ENCODE measurements around the gene TIMM10.

Gene TIMM10

DNA sequence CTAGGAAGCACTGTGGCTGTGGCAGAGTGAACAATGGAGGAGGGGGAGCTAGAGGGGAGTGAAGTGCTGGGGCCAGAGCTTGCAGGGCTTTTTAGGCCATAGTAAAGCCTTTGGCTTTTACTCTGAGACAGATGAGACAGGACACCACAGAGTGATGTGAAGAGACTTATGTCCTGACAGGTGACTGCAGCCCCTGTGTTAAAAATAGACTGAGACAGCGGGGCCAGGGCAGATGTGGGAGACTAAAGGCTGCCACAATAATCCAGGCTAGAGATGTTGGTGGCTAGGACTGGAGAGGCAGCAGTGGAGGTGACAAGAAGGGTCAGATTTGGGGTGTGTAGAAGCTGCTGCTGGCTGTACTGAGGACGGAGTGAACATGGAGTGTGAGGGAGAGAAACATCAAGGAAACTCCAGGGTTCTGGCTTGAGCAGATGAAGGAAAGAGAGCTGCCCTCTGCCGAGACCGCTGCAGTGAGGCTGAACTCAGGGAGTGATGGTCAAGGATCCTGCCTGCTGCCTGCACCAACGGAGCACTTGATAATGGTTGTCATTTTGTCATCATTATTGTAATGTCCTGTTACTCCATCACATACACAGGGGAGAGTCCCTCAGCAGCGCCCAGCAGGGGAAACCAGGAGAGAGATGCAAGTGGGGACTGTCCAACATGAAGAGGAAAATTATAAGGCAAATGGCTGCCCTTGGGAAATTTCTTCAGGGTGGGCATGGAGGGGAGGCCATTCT lies 42.5 kb downstream of the TIMM10 start:
- H3K4me1 ChIP-seq (ENCODE audit: control insufficient read depth, insufficient read depth, low read length): peaks cover 4% of the 10 kb centered on the region
- H3K4me3 ChIP-seq (ENCODE audit: low read depth, low read length): no peak overlapping the region
- H3K9me3 ChIP-seq (ENCODE audit: control insufficient read depth, insufficient read depth, low read length): no peaks in the 10 kb centered on the region
- H3K9ac ChIP-seq (ENCODE audit: low read depth, low read length): no peak overlapping the region
- H3K36me3 ChIP-seq (ENCODE audit: control insufficient read depth, insufficient read depth, low read length): peaks cover 12% of the 10 kb centered on the region
- peaks cover 8% of the 10 kb centered on the region for H3K27me3 ChIP-seq (ENCODE audit: control insufficient read depth, insufficient read depth, low read length)

DNA sequence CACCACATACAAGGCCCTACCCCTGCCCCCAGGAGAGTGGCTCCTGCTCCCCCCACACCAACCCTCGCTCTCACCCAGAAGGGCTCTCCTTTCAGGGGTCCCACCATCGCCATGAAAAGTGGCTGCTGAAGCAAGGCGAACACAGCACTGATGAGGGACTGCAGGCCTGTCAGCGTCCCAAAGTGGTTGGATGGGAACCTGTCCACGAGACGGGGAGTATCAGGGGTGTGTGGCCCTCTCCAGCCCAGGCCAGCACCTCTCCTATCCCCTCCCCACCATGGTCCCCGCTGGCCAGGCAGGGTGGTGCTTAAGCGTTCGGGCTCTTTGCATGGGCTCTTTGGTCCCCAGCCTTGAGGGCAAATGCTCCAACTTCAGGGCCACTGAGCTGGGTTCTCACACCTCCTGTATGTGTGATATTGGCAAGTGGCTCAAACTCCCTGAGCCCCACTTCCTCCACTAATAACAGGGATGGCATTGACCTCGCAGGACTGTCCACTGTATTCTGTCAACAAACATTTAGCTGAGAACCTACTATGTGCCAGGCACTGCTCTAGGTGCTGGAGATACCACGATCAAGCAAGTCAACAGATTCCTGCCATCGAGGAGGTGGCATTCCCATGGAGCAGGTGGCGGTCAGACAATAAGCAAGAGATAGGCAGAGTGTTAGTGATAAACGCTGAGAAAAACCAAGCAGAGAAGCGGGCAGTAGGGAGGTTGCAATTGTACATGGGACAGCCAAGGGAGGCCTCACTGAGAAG lies 43.4 kb downstream of the TIMM10 start:
- Histone ChIP-seq H3K36me3 (ENCODE audit: control insufficient read depth, insufficient read depth, low read length) (peaks cover 12% of the 10 kb centered on the region), H3K4me1 (ENCODE audit: control insufficient read depth, insufficient read depth, low read length) (peaks cover 4% of the 10 kb centered on the region)

DNA sequence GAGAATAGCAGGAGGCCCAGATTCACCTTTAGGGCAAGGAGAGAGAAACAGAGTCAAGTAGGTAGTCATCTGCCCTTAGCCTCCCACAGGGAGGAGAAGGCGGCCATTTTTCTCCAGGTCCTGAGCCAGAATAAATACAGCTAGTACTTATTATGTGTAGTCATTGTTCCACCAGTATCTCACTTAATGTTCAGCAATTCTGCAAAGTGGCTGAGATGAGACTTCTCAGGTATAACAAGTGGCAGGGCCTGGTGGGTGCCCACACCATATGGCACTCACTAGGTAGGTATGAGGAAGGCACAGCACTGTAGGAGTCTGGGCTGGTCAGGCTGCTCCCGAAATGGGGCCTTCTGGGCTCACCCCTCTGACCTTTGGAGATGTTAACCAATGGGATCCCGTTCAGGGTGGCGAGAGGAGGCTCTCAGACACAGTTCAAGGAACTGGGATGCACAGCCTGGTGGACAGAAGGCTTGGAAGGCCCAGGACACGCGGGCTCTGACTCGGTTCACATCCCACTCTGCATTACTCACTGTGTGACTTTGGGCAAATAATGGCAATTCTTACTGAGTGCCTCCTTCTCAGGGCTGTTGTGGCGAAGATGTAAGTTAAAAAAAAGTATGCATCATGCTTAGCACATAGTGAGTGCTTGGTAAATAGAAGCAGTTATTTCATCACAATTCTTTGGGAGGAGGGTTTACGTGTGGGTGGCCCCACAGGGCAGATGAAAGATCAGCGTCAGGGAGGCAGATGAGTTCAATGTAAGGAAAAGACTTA lies 45.1 kb downstream of the TIMM10 start:
- Histone ChIP-seq H3K9ac (ENCODE audit: low read depth, low read length) (no peak overlapping the region), H3K27me3 (ENCODE audit: control insufficient read depth, insufficient read depth, low read length) (peaks cover 27% of the 10 kb centered on the region), H3K36me3 (ENCODE audit: control insufficient read depth, insufficient read depth, low read length) (peaks cover 9% of the 10 kb centered on the region), H3K4me1 (ENCODE audit: control insufficient read depth, insufficient read depth, low read length) (peaks cover 7% of the 10 kb centered on the region), H3K9me3 (ENCODE audit: control insufficient read depth, insufficient read depth, low read length) (no peaks in the 10 kb centered on the region), H3K4me3 (ENCODE audit: low read depth, low read length) (no peak overlapping the region)

More for the DNA sequence above, 43.4 kb downstream of the TIMM10 start:
- no peak overlapping the region for H3K4me3 ChIP-seq (ENCODE audit: low read depth, low read length)
- H3K9me3 ChIP-seq (ENCODE audit: control insufficient read depth, insufficient read depth, low read length): no peaks in the 10 kb centered on the region
- no peak overlapping the region for H3K9ac ChIP-seq (ENCODE audit: low read depth, low read length)
- peaks cover 10% of the 10 kb centered on the region for H3K27me3 ChIP-seq (ENCODE audit: control insufficient read depth, insufficient read depth, low read length)

DNA sequence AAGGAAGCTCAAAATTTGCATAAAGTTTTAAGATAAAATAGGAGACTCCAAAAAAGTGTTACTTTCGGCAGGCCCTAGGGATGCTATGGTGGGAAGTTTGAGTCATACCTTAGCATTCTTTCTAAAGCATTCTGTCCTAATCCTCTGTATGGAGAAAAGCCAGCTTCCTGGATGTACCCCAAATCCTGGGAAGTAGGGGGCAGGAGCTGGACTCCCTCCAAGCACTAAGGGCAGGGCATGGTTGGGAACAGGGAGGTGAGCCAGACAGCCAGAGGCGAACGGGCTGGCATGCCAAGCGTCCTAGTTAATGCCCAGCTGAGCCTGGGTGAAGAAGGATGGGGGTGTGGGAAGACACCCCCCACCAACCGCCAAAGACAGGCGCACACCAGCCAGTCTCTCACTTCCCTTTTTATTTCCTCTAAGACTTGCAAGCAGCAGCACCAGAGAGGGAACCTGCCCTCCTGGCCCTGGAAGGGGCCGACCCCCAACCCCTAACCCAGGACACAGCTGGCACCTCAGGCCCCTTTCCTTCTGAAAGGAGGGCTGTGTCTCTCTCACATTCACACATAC lies 46.3 kb downstream of the TIMM10 start:
- H3K36me3 ChIP-seq (ENCODE audit: control insufficient read depth, insufficient read depth, low read length): peaks cover 6% of the 10 kb centered on the region
- peaks cover 16% of the 10 kb centered on the region for H3K4me1 ChIP-seq (ENCODE audit: control insufficient read depth, insufficient read depth, low read length)
- peaks cover 28% of the 10 kb centered on the region for H3K27me3 ChIP-seq (ENCODE audit: control insufficient read depth, insufficient read depth, low read length)

DNA sequence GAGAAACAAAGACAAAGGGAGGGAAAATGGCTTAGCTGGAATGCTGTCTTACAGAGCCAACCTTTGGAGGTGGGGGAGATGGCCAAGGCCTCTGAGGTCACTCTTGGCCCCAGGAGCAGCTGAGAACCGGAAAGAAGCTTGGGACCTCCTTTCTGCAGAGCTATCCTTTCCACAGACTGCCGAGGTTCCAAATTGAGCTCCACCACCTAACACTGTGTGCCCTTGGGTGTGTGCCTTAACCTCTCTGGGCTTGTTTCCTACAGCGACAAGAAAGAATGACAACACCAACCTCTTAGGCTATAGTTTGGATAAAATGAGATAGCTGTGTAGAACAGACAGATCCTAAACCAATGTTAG lies 47.0 kb downstream of the TIMM10 start:
- Histone ChIP-seq H3K4me3 (ENCODE audit: low read depth, low read length) (peak overlapping the region; percentile 55), H3K27me3 (ENCODE audit: control insufficient read depth, insufficient read depth, low read length) (peaks cover 28% of the 10 kb centered on the region), H3K4me1 (ENCODE audit: control insufficient read depth, insufficient read depth, low read length) (peaks cover 17% of the 10 kb centered on the region), H3K36me3 (ENCODE audit: control insufficient read depth, insufficient read depth, low read length) (peaks cover 3% of the 10 kb centered on the region), H3K9ac (ENCODE audit: low read depth, low read length) (peak overlapping the region; percentile 24), H3K9me3 (ENCODE audit: control insufficient read depth, insufficient read depth, low read length) (no peaks in the 10 kb centered on the region)

More for the DNA sequence above, 46.3 kb downstream of the TIMM10 start:
- no peak overlapping the region for H3K9ac ChIP-seq (ENCODE audit: low read depth, low read length)
- H3K9me3 ChIP-seq (ENCODE audit: control insufficient read depth, insufficient read depth, low read length): no peaks in the 10 kb centered on the region
- no peak overlapping the region for H3K4me3 ChIP-seq (ENCODE audit: low read depth, low read length)

DNA sequence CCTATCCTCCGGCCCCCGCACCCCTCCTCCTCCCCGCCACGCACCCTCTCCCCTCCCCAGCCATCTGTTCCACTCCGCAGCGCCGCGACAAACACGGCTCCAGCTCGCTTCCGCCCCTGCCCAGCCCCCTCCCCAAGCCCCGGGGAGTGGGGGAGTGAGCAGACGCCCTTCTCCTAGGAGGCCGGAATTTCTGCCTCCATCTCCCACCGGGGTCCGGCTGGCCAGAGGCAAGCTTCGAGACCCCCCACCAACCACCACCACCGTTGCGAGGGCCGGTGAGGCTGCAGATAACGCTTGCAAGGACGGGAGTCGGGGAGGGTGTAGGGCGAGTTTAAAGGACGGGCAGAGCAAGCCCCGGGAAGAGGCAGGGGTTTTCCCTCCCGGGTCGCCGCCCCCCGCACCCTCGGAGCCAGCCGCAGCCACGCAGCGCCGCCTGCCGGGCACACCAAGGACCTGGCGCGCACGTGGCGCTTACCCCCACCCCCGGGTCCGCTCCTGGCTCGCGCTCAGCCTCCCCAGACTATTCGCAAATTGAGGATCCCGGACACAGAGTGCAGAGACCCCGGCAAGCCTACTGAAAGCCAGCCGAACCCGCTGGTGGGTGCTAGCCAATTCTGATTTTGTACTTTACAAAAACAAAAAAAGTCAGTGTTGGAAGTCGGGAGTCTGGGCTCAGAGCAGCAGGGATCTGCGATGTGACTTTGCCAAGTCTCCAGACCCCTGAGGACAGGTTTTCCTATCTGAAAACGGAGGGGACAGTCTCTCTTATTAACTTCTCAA lies 47.6 kb downstream of the TIMM10 start:
- Histone ChIP-seq H3K4me3 (ENCODE audit: low read depth, low read length) (peak overlapping the region; percentile 55), H3K9ac (ENCODE audit: low read depth, low read length) (peak overlapping the region; percentile 24), H3K4me1 (ENCODE audit: control insufficient read depth, insufficient read depth, low read length) (peaks cover 17% of the 10 kb centered on the region), H3K36me3 (ENCODE audit: control insufficient read depth, insufficient read depth, low read length) (no peaks in the 10 kb centered on the region), H3K9me3 (ENCODE audit: control insufficient read depth, insufficient read depth, low read length) (no peaks in the 10 kb centered on the region), H3K27me3 (ENCODE audit: control insufficient read depth, insufficient read depth, low read length) (peaks cover 32% of the 10 kb centered on the region)

DNA sequence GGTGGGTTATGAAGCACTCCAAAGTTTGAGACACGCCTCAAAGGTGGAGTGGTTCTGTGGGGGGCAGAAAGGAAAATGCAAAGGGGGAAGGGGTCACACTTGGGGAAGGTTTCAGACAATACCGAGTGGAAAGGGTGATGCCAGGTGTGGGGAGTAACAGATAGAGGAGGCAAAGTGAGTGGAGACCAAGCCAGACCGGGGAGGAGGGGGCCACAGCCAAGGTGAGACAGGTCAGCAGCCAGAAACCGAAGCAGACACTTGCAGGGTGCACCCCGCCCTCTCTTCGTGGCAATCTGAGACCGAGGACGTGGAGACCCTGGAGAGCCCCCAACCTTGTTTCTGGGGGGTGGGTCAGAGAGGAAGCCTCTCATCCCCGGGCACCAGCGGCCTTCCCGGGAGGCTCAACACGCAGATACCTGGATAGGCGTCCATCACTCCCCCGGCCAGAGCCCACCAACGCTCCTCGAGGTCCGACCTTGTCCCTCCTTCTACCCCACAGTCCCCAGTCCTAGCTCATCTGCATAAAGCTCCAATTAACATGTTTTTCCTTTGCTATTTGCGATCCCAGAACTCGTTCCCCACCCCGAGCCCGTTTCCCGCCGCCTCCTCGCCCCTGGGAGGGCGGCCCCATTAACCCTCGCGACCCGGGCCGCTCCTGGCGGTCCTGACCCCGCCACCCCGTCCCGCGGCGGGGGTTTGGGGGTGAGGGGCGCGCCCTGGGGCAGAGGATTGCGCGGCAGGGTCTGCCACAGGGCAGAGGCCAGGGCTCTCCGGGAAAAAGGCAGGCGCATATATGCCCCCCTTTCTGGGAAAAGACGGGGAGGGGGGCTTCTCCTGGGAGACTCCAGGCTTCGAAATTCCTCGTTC lies 48.4 kb downstream of the TIMM10 start:
- Histone ChIP-seq H3K36me3 (ENCODE audit: control insufficient read depth, insufficient read depth, low read length) (no peaks in the 10 kb centered on the region), H3K9ac (ENCODE audit: low read depth, low read length) (peak overlapping the region; percentile 16), H3K27me3 (ENCODE audit: control insufficient read depth, insufficient read depth, low read length) (peaks cover 39% of the 10 kb centered on the region), H3K9me3 (ENCODE audit: control insufficient read depth, insufficient read depth, low read length) (no peaks in the 10 kb centered on the region), H3K4me1 (ENCODE audit: control insufficient read depth, insufficient read depth, low read length) (peaks cover 19% of the 10 kb centered on the region), H3K4me3 (ENCODE audit: low read depth, low read length) (peak overlapping the region; percentile 55)

DNA sequence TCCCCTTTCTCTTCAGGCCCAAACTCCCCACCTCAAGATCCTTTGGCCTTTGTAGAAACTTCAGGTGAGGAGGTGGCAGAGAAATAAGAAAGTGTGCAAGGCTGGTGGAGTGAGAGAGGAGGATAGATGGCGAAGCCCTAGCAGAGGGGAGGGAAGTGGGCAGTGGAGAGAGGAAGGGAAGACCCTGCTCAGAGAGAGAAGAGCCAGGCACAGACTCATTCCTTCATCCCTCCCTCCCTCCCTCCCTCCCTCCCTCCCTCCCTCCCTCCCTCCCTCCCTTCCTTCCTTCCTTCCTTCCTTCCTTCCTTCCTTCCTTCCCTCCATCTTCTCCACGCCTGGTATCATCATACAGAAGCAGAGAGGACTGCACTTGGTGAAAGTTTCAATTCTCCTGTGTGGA lies 49.2 kb downstream of the TIMM10 start:
- peaks cover 21% of the 10 kb centered on the region for H3K4me1 ChIP-seq (ENCODE audit: control insufficient read depth, insufficient read depth, low read length)
- H3K4me3 ChIP-seq (ENCODE audit: low read depth, low read length): no peak overlapping the region
- H3K9ac ChIP-seq (ENCODE audit: low read depth, low read length): no peak overlapping the region
- no peaks in the 10 kb centered on the region for H3K9me3 ChIP-seq (ENCODE audit: control insufficient read depth, insufficient read depth, low read length)
- H3K27me3 ChIP-seq (ENCODE audit: control insufficient read depth, insufficient read depth, low read length): peaks cover 44% of the 10 kb centered on the region
- no peaks in the 10 kb centered on the region for H3K36me3 ChIP-seq (ENCODE audit: control insufficient read depth, insufficient read depth, low read length)

DNA sequence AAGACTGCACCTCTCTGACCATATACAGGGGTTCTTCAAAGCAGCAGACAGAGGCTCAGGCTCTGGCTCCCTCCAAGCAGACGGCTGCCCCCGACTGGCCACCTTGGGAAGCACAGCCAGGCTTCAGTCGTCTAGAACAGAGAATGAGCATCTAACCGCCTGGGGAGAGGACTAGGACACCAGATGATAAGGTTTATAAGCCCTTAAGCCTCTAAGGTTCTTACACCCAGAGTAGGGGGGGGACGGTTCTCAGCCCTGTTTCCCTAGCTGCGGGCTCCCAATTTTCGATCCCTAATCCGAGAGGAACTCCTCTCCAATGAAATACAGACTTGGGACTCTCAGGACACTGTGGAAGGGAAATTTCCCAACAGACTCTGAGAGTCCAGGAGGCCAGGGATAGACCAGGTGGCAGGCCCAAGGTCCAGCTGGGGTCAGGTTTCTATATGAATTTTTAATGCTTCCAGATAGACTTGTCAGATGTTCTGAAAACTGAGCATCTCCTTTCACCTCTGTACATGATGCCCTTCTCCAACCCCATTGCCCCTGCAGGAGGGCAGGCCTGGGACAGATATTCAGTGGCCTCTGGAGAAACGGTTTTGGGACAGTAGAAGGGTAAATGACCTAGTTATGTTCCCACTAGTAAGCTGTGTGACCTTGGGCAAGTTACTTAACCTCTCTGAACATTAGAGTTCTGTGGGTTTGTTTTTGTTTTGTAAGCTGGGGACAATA lies 50.0 kb downstream of the TIMM10 start:
- Histone ChIP-seq H3K36me3 (ENCODE audit: control insufficient read depth, insufficient read depth, low read length) (no peaks in the 10 kb centered on the region), H3K4me3 (ENCODE audit: low read depth, low read length) (no peak overlapping the region), H3K27me3 (ENCODE audit: control insufficient read depth, insufficient read depth, low read length) (peaks cover 52% of the 10 kb centered on the region), H3K9me3 (ENCODE audit: control insufficient read depth, insufficient read depth, low read length) (no peaks in the 10 kb centered on the region), H3K9ac (ENCODE audit: low read depth, low read length) (no peak overlapping the region), H3K4me1 (ENCODE audit: control insufficient read depth, insufficient read depth, low read length) (peaks cover 21% of the 10 kb centered on the region)

DNA sequence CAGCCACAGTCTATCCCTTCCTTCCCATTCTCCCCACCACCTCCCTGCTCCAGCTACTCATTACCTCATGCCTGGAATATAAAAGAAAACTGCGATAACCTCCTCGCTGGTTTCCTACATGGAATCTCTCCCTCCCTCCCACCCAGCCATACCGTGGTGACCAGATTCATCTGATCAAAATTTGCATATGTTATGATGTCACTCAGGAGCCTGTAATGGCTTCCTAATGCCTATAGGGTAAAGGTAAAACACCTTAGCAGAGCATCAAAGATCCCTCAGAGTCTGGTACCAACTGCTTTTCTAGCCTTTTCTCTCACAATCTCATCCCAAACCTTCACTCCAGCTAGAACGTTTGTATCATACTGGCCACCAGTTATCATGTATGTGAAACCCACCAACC lies 50.6 kb downstream of the TIMM10 start:
- H3K4me3 ChIP-seq (ENCODE audit: low read depth, low read length): no peak overlapping the region
- no peaks in the 10 kb centered on the region for H3K36me3 ChIP-seq (ENCODE audit: control insufficient read depth, insufficient read depth, low read length)
- H3K9ac ChIP-seq (ENCODE audit: low read depth, low read length): no peak overlapping the region
- peaks cover 23% of the 10 kb centered on the region for H3K4me1 ChIP-seq (ENCODE audit: control insufficient read depth, insufficient read depth, low read length)
- H3K9me3 ChIP-seq (ENCODE audit: control insufficient read depth, insufficient read depth, low read length): no peaks in the 10 kb centered on the region
- H3K27me3 ChIP-seq (ENCODE audit: control insufficient read depth, insufficient read depth, low read length): peaks cover 58% of the 10 kb centered on the region
